ENCODE data around the gene CDC27. TPM values are rescaled to one million over a fixed set of nuclear protein-coding genes. Genes with fewer than 3 reads are reported as not detected.

The CDC27 gene
- total RNA-seq, 1 donor from 2014 or later, result 76.6 TPM

- no peak for TF ChIP-seq CTCF (IDR thresholded peaks at IDR 0.05)
- Histone ChIP-seq H3K36me3 (no peaks in the 10 kb centered on the region), H3K27ac (peak overlapping the region; percentile 80), H3K4me1 (peaks cover 26% of the 10 kb centered on the region), H3K4me3 (peak overlapping the region; percentile 10), H3K9me3 (no peaks in the 10 kb centered on the region), H3K27me3 (ENCODE audit: low read depth) (no peaks in the 10 kb centered on the region)
- ATAC-seq, result peak; percentile 56 to 61
- no peak for DNase-seq
- intact Hi-C loops (cut with DNase I), result no loop called here
These were observed 15.8 kb upstream of the CDC27 start for GRCh38 chr17:47204722-47205418.

- Histone ChIP-seq H3K36me3 (no peaks in the 10 kb centered on the region), H3K9me3 (no peaks in the 10 kb centered on the region), H3K27ac (peak overlapping the region; percentile 80), H3K27me3 (ENCODE audit: low read depth) (no peaks in the 10 kb centered on the region), H3K4me3 (no peak overlapping the region), H3K4me1 (peaks cover 26% of the 10 kb centered on the region)
- intact Hi-C loops (cut with DNase I), result no loop called here
- no peak for DNase-seq
- no peak for ATAC-seq
- no peak for TF ChIP-seq CTCF (IDR thresholded peaks at IDR 0.05)
These were observed 15.1 kb upstream of the CDC27 start for GRCh38 chr17:47203984-47204721.

GRCh38 chr17:47201166-47201565 is 12.1 kb upstream of the CDC27 start:
- Histone ChIP-seq H3K27ac (peak overlapping the region; percentile 32), H3K9me3 (no peaks in the 10 kb centered on the region), H3K27me3 (ENCODE audit: low read depth) (no peaks in the 10 kb centered on the region), H3K4me3 (no peak overlapping the region), H3K36me3 (no peaks in the 10 kb centered on the region), H3K4me1 (peaks cover 26% of the 10 kb centered on the region)
- TF ChIP-seq CTCF (IDR thresholded peaks at IDR 0.05), result no peak
- DNase-seq (no peak), ATAC-seq (no peak)
- intact Hi-C loops (cut with DNase I), result no loop called here

- intact Hi-C loops (cut with DNase I), result no loop called here
- DNase-seq (no peak), ATAC-seq (peak in 1 of 2 donors; percentile 33)
- Histone ChIP-seq H3K4me1 (peaks cover 17% of the 10 kb centered on the region), H3K27me3 (ENCODE audit: low read depth) (no peaks in the 10 kb centered on the region), H3K27ac (peak overlapping the region; percentile 32), H3K9me3 (no peaks in the 10 kb centered on the region), H3K4me3 (no peak overlapping the region), H3K36me3 (no peaks in the 10 kb centered on the region)
- no peak for TF ChIP-seq CTCF (IDR thresholded peaks at IDR 0.05)
These were observed 11.2 kb upstream of the CDC27 start for GRCh38 chr17:47200325-47200664.

- H3K27me3 ChIP-seq (ENCODE audit: low read depth), result no peaks in the 10 kb centered on the region
- no peaks in the 10 kb centered on the region for H3K9me3 ChIP-seq
- H3K36me3 ChIP-seq, result no peaks in the 10 kb centered on the region
- H3K27ac ChIP-seq, result peak overlapping the region; percentile 32
- DNase-seq, result no peak
- no peak overlapping the region for H3K4me3 ChIP-seq
- intact Hi-C loops (cut with DNase I), result no loop called here
- peak; percentile 49 to 62 for ATAC-seq
- peaks cover 12% of the 10 kb centered on the region for H3K4me1 ChIP-seq
- TF ChIP-seq CTCF (IDR thresholded peaks at IDR 0.05), result no peak
These were observed 10.7 kb upstream of the CDC27 start for GRCh38 chr17:47199627-47200324.
